ENCODE results near the gene PICALM.
"Not testable (repeated sequence)": the region's sequence is repeated elsewhere in the genome, so short reads cannot be mapped to it uniquely, and the experiment has no call there.

The PICALM gene

GRCh38 chr11:85939099-85940015 is 129.5 kb downstream of the PICALM start:
- DNase-seq (ENCODE audit: low read depth in 2 of 2), result no peak

GRCh38 chr11:85937835-85938234 is 131.0 kb downstream of the PICALM start:
- DNase-seq (ENCODE audit: low read depth in 2 of 2), result no peak

- no peak for DNase-seq (ENCODE audit: low read depth in 2 of 2)
These were observed 133.1 kb downstream of the PICALM start for GRCh38 chr11:85935751-85936150.

GRCh38 chr11:85934596-85935169 is 134.2 kb downstream of the PICALM start:
- no peak for DNase-seq (ENCODE audit: low read depth in 2 of 2)

- DNase-seq (ENCODE audit: low read depth in 2 of 2), result no peak
These were observed 138.0 kb downstream of the PICALM start for GRCh38 chr11:85930879-85931366.

- not testable (repeated sequence) for DNase-seq (ENCODE audit: low read depth in 2 of 2)
These were observed 142.2 kb downstream of the PICALM start for GRCh38 chr11:85926653-85927214.

GRCh38 chr11:85923455-85923854 is 145.4 kb downstream of the PICALM start:
- no peak for DNase-seq (ENCODE audit: low read depth in 2 of 2)

GRCh38 chr11:85922367-85922766 is 146.5 kb downstream of the PICALM start:
- DNase-seq (ENCODE audit: low read depth in 2 of 2), result no peak

- no peak for DNase-seq (ENCODE audit: low read depth in 2 of 2)
These were observed 149.7 kb downstream of the PICALM start for GRCh38 chr11:85918910-85919794.

GRCh38 chr11:85914425-85914824 is 154.5 kb downstream of the PICALM start:
- DNase-seq (ENCODE audit: low read depth in 2 of 2), result no peak

- no peak for DNase-seq (ENCODE audit: low read depth in 2 of 2)
These were observed 155.4 kb downstream of the PICALM start for GRCh38 chr11:85913513-85913912.

GRCh38 chr11:85912414-85912813 is 156.5 kb downstream of the PICALM start:
- no peak for DNase-seq (ENCODE audit: low read depth in 2 of 2)

All from stimulated activated CD8-positive, alpha-beta memory T cell treated with anti-CD3 and anti-CD28 coated beads, Interleukin-15, amount 100 ng/mL, for 48 hours (primary cell).